ENCODE results near the gene LAMA5.

LAMA5 gene

GRCh38 chr20:62269378-62269777, 97.7 kb downstream of the LAMA5 start:
- no peaks in the 10 kb centered on the region for H3K27me3 ChIP-seq (ENCODE audit: low read length)
- H3K4me3 ChIP-seq (ENCODE audit: insufficient read depth, low read length, poor library complexity, severe bottlenecking): no peak overlapping the region
- H3K36me3 ChIP-seq (ENCODE audit: low read length): 0 out of 2 replicates have a peak, but pooled peaks cover 3% of the 10 kb centered on the region
- no peaks in the 10 kb centered on the region for H3K9me2 ChIP-seq (replicated peaks; ENCODE audit: insufficient read depth, low read length)
- no peaks in the 10 kb centered on the region for H3K9me3 ChIP-seq (ENCODE audit: insufficient read depth, low read length)
- H3F3A ChIP-seq (ENCODE audit: insufficient read depth): no peaks in the 10 kb centered on the region
- no peaks in the 10 kb centered on the region for H4K20me1 ChIP-seq (ENCODE audit: low read depth, low read length)
- H2AFZ ChIP-seq (ENCODE audit: low read depth, low read length, severe bottlenecking): no peak overlapping the region
- no peaks in the 10 kb centered on the region for H3K79me2 ChIP-seq (ENCODE audit: insufficient read depth, low read length)
- no peak overlapping the region for H3K4me2 ChIP-seq (ENCODE audit: low read depth, low read length, poor library complexity, severe bottlenecking)
- H3K27ac ChIP-seq (ENCODE audit: low read depth, low read length): no peak overlapping the region
- no peak for TF ChIP-seq EZH2phosphoT487 (conservative IDR thresholded peaks at IDR 0.05; ENCODE audit: low read length)
- TF ChIP-seq, protein P1, sequence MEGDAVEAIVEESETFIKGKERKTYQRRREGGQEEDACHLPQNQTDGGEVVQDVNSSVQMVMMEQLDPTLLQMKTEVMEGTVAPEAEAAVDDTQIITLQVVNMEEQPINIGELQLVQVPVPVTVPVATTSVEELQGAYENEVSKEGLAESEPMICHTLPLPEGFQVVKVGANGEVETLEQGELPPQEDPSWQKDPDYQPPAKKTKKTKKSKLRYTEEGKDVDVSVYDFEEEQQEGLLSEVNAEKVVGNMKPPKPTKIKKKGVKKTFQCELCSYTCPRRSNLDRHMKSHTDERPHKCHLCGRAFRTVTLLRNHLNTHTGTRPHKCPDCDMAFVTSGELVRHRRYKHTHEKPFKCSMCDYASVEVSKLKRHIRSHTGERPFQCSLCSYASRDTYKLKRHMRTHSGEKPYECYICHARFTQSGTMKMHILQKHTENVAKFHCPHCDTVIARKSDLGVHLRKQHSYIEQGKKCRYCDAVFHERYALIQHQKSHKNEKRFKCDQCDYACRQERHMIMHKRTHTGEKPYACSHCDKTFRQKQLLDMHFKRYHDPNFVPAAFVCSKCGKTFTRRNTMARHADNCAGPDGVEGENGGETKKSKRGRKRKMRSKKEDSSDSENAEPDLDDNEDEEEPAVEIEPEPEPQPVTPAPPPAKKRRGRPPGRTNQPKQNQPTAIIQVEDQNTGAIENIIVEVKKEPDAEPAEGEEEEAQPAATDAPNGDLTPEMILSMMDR (IDR thresholded peaks at IDR 0.05; ENCODE audit: insufficient read depth, low read length, poor library complexity, severe bottlenecking): no peak
- no peak overlapping the region for H3K9ac ChIP-seq (ENCODE audit: low read length)

DNA sequence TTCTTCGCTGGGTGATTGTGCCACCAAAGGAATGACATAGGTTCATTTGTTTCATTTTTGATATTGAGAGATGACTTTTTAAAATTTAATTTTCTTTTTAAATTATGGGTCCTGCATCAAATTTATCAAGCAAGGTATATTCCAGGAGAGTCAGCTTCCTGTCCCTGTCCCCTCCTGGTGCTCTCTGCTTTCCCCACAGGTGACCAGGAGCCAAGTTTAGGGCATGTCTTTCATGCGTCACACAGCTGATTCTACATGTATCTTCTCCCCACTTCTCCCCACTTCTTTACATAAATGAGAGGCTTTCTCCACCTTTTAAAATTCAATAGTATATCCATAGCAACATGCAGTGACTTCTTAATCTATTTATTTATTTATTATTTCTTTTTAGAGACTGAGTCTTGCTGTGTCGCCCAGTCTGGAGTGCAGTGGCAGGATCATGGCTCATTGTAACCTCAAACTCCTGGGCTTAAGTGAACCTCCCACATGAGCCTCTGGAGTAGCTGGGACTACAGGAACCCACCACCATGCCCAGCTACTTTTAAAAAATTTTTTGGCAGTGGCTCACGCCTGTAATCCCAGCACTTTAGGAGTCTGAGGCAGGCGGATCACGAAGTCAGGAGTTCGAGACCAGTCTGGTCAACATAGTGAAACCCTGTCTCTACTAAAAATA, 98.7 kb downstream of the LAMA5 start:
- Histone ChIP-seq H4K20me1 (ENCODE audit: low read depth, low read length) (no peaks in the 10 kb centered on the region), H3K27ac (ENCODE audit: low read depth, low read length) (no peak overlapping the region), H3K36me3 (ENCODE audit: low read length) (0 out of 2 replicates have a peak, but pooled peaks cover 3% of the 10 kb centered on the region), H3K9me3 (ENCODE audit: insufficient read depth, low read length) (no peaks in the 10 kb centered on the region), H3K9ac (ENCODE audit: low read length) (no peak overlapping the region), H3K4me2 (ENCODE audit: low read depth, low read length, poor library complexity, severe bottlenecking) (no peak overlapping the region), H3F3A (ENCODE audit: insufficient read depth) (no peaks in the 10 kb centered on the region), H3K79me2 (ENCODE audit: insufficient read depth, low read length) (no peaks in the 10 kb centered on the region), H3K4me3 (ENCODE audit: insufficient read depth, low read length, poor library complexity, severe bottlenecking) (no peak overlapping the region), H3K27me3 (ENCODE audit: low read length) (no peaks in the 10 kb centered on the region), H3K9me2 (replicated peaks; ENCODE audit: insufficient read depth, low read length) (no peaks in the 10 kb centered on the region), H2AFZ (ENCODE audit: low read depth, low read length, severe bottlenecking) (no peak overlapping the region)
- TF ChIP-seq, protein P1 (IDR thresholded peaks at IDR 0.05; ENCODE audit: insufficient read depth, low read length, poor library complexity, severe bottlenecking): no peak
- TF ChIP-seq EZH2phosphoT487 (conservative IDR thresholded peaks at IDR 0.05; ENCODE audit: low read length): no peak

DNA sequence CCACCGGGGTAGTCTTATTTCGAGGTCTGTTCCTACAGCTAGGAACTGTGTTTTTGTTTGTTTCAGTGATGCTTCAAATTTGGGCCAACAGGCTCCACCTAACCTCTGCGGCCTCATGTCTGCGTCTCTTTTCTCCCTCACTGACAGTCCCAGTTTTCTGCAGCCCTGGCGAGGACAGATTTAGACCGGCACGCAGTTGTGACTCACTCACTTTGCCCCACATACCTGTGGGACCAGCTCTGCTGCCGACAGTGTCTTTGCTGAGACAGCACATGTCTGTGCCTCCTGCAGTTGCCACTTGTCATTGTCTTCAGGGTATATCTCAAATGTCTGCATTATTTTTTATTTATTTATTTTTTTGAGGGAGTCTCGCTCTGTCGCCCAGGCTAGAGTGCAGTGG, 99.6 kb downstream of the LAMA5 start:
- Histone ChIP-seq H3K9me3 (ENCODE audit: insufficient read depth, low read length) (no peaks in the 10 kb centered on the region), H2AFZ (ENCODE audit: low read depth, low read length, severe bottlenecking) (no peak overlapping the region), H3K9me2 (replicated peaks; ENCODE audit: insufficient read depth, low read length) (no peaks in the 10 kb centered on the region), H3F3A (ENCODE audit: insufficient read depth) (no peaks in the 10 kb centered on the region), H3K27ac (ENCODE audit: low read depth, low read length) (no peak overlapping the region), H3K4me3 (ENCODE audit: insufficient read depth, low read length, poor library complexity, severe bottlenecking) (no peak overlapping the region), H3K4me2 (ENCODE audit: low read depth, low read length, poor library complexity, severe bottlenecking) (no peak overlapping the region), H3K27me3 (ENCODE audit: low read length) (no peaks in the 10 kb centered on the region), H3K36me3 (ENCODE audit: low read length) (0 out of 2 replicates have a peak, but pooled peaks cover 3% of the 10 kb centered on the region), H3K9ac (ENCODE audit: low read length) (no peak overlapping the region), H3K79me2 (ENCODE audit: insufficient read depth, low read length) (no peaks in the 10 kb centered on the region), H4K20me1 (ENCODE audit: low read depth, low read length) (no peaks in the 10 kb centered on the region)
- TF ChIP-seq, protein P1 (IDR thresholded peaks at IDR 0.05; ENCODE audit: insufficient read depth, low read length, poor library complexity, severe bottlenecking): no peak
- TF ChIP-seq EZH2phosphoT487 (conservative IDR thresholded peaks at IDR 0.05; ENCODE audit: low read length): no peak

Data from SU-DHL-6 (cell line).